Ramos (cell line): Measurements from ENCODE around the gene NRIP3.
"Not testable (repeated sequence)": the region's sequence is repeated elsewhere in the genome, so short reads cannot be mapped to it uniquely, and the experiment has no call there.

Experiments
- in situ Hi-C: fragments of 300-500 bp; cut with MboI; formaldehyde crosslinking; loops from one replicate; pipeline ENCODE4 v1.14.3; 2022; ENCODE audit warnings: low sequenced_read_pairs; ENCODE audit not compliant: unreplicated experiment

The NRIP3 gene

GRCh38 chr11:9017773-9018172 is 14.0 kb upstream of the NRIP3 start:
- in situ Hi-C loops, result no loop called here

GRCh38 chr11:9016916-9017642 is 13.3 kb upstream of the NRIP3 start:
- in situ Hi-C loops, result no loop called here

DNA sequence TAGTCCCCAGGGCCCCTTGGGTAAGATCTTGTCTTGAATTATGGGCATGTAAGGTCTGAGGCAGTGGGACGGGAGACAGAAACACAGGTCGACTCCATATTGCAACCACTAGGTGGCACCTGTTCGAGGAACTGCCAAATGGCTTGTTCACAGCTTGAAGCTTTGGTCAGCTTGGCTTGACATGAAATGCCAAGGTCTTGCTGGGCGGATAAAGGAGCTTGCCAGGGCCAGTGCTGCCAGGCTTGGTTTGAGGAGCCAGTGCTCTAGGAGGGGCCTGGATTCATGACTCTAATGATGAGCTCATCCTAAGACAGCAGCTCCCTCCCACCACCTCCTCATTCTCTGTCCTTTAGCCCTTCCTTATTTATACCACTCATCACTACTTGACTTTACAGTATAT is 11.9 kb upstream of the NRIP3 start:
- in situ Hi-C loops, result no loop called here

- in situ Hi-C loops, result no loop called here
Observed at GRCh38 chr11:9014826-9015225, 11.0 kb upstream of the NRIP3 start.

DNA sequence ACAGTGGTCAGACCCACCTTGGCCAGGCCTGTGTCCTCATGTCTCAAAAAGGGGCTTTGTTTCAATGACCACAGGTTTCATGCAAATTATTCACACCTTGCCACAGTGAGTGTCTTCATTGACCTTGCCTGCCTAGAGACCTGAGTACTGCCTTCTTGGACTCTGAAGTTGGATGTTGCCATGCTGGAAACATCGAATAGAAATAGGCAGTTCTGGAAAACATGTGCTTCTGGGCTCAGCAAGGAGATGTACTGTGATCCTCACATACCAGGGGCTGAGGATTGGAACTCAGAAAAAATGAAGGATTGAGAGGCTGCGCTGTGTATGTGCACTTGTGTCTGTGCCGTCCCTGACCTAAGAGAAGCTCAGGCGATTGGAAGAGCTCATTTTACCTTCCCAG is 9.6 kb upstream of the NRIP3 start:
- in situ Hi-C loops, result no loop called here

GRCh38 chr11:9009538-9009937 is 5.7 kb upstream of the NRIP3 start:
- in situ Hi-C loops, result not testable (repeated sequence)

DNA sequence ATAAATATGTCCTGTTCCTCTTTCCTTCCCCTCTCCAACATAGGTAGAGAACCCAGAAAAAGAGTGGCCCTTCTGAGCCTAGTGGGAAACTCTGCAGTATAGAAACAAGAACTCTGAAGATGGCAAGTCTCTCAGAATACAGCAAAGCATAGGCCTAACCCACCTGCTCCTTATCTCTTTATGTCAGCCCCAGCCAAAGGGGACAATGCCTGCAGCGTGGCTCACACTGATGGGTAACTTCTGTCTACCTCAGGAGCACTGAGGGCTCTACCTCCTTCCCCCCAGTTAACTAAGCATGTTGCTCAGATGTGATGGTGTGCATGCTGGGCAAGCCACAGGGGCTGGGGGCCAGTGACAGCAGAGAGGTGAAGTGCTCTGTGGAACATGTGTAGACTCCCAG is 4.9 kb upstream of the NRIP3 start:
- in situ Hi-C loops, result no loop called here

GRCh38 chr11:9008011-9008550 is 4.3 kb upstream of the NRIP3 start:
- in situ Hi-C loops, result no loop called here

- in situ Hi-C loops, result no loop called here
Observed at GRCh38 chr11:9005087-9005486, 1.3 kb upstream of the NRIP3 start.

GRCh38 chr11:9004183-9004926 is 554 bp upstream of the NRIP3 start:
- in situ Hi-C loops, result no loop called here

DNA sequence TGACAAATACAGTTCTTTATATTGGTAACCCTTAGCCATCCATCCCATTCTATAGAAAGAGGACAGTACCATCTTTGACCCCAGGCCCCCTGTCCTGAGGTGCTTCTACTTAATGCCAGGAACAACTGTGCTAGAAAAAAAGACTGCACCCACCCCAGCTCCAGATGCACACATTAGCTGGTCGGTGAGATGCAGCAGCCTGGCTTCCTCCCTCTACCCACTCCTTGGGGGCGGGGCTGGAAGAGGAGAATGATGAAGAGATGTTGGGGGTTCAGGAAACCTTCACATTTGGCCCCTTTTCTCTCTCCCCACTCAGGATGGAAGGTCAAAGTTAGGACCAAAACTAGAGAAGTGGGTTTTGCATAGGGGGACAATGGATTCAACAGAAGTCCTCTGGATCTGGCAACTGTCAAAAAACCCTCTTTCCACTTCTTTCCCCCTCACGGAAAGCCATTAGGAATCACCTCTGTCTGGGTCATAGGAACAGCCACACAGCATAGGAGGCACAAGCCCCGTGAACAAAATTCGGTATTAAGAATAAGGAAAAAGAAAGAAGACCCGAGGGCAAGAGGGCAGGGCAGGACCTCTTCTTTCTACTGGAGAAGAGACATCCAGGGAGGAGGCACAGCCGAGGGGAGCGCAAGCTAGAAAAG is 755 bp downstream of the NRIP3 start:
- in situ Hi-C loops, result no loop called here

- in situ Hi-C loops, result no loop called here
Observed at GRCh38 chr11:9001736-9002135, 2.1 kb downstream of the NRIP3 start.

GRCh38 chr11:8998017-8998416 is 5.8 kb downstream of the NRIP3 start:
- in situ Hi-C loops, result no loop called here

DNA sequence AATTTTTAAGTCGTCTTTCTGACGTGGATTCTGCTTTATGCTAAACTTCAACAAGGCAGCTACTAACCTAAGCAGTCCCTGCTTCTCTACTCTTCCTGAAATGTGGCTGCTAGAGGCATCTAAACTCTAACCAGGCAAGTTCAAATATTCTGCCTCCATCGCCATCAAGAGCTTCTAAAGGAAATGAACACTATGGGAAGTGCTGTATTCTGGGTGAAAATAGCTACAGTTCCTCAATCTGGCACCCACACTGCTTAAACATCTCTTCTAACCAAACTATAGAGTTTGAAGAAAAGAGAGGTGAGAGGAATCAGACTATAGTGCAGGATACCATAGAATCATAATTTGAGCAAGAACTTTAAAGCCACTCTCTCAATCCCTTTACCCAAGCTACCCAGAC is 6.3 kb downstream of the NRIP3 start:
- in situ Hi-C loops, result no loop called here

DNA sequence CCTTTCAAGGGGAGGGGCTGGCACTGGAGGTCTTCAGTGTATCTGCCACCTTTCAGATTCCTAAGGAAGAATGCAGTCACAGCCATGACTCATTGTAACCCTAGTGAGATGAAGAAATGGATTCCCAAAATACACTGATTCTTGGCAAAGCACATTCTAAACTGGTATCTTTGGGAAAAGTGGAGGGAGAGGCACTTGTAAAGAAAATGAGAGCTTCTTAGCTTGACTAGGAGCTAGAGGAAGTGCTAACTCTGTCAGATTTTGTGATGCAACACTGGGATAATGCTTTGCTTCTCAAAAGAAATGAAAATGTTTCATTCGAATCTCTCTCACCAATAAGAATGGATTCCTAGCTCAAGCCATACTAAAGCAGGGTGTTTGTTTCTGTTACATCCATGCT is 14.3 kb downstream of the NRIP3 start:
- in situ Hi-C loops, result no loop called here

- in situ Hi-C loops, result no loop called here
Observed at GRCh38 chr11:8988329-8989234, 15.2 kb downstream of the NRIP3 start.

DNA sequence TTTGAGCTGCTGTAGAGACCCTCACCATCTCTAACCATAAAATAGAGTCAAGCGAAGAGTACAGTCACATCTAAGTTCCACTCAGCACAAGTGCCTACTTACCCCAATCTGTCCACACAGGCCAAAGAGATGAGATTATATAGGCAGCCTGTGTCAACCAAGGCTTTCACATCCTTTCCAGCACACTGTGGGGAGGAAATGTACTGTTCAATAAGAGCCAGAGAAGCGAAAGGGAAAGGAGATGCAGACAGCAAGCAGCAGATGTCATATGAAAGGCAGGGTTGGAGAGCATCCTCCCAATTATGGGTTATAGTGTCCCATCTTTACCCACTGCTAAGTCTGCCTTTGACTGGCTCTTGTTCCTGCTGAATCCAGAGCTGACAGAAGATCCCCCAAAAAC is 16.4 kb downstream of the NRIP3 start:
- in situ Hi-C loops, result no loop called here

DNA sequence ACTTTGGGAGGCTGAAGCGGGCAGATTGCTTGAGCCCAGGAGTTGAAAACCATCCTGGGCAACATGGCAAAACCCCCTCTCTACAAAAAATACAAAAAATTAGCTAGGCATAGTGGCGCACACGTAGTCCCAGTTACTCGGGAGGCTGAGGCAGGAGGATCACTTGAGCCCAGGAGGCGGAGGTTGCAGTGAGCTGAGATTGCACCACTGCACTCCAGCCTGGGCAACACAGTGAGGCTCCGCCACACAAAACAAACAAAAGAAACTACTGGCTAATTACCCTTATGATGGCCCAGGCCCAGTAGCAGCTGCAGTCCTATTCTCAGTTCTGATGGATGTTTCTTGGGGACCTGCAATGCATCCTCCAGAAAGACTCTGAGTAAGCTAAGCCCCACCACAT is 17.0 kb downstream of the NRIP3 start:
- in situ Hi-C loops, result not testable (repeated sequence)

- in situ Hi-C loops, result no loop called here
Observed at GRCh38 chr11:8985462-8985861, 18.3 kb downstream of the NRIP3 start.

- in situ Hi-C loops, result no loop called here
Observed at GRCh38 chr11:8983552-8983951, 20.2 kb downstream of the NRIP3 start.
